T-helper 9 cell (primary cell): ENCODE results near the gene HRK.
A peak's percentile ranks its signal among the peaks of the same experiment; 100 is the strongest.

Experiments
- DNase-seq: peaks from one replicate; pipeline ENCODE4 v3.0.0-alpha.2; 2020

Gene HRK

DNA sequence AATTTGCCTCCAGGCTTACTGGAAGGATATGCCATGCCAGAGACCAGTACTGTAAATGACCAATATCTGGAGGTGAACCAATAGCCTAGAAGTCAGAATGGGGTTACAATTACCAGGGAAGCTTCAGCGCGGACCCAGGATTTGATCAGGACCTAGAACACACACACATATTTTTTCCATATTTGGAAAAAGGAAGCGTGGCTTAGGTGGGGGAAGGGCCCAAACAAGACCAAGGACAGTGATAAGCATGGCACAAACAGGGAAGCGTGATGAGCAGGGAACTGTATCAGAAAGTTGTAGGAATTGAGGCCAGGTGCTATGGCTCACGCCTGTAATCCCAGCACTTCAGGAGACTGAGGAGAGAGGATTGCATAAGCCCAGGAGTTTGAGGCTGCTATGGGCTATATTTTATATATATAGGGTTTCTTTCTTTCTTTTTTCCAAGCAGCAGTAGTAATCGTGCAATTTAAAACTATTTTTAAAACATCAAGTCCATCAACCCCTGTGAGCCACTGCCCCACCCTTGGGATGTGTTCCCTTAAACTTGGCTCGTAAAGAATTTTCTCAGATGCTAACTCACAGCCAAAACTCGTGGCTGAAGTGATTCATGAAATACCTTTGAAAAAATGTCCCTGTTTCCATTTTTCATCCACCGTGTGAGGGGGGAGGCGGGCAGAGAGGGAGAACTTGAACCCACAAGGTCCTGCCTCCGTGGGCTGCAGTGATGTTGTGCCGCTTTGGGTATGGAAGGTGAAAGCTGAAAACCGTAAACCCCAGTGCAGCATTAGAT, 16.7 kb downstream of the HRK start:
- DNase-seq: no peak

DNA sequence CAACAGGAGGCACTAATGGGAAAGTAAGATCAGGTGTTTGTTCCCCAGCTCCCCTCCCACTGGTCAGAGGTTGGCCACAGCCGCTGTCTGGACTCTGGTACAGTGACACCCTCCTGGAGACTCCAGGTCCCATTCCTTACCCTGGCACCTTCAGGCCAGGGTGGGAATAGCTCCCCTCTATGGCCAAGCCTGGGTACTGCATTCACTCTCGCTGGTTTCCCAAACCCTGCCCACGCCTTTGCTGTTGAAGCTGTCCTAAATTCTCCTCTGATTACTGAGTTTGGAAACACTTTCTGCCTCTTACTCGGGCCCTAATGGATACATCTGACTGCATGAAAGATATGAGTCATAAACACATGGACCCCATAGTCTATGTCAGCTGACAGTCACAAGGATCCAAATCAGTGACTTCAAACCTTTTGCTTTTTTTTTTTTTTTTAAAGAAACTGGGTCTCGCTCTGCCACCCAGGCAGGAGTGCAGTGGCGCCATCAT, 17.9 kb downstream of the HRK start:
- DNase-seq: no peak

DNA sequence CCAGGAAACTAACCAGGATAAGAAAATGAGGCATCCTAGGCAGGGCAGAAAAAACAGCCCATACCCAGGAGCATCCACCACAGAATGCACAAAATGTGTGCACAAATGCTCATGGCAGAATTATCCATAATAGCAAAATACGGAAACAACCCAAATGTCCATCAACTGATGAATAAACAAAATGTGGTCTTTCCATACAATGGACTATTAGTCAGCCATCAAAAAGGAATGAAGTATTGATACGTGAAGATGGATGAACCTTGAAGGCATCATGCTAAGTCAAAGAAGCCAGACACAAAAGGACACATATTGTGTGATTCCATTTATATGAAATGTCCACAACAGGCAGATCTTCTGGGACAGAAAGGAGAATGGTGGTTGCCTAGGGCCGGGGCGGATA, 19.1 kb downstream of the HRK start:
- no peak for DNase-seq

DNA sequence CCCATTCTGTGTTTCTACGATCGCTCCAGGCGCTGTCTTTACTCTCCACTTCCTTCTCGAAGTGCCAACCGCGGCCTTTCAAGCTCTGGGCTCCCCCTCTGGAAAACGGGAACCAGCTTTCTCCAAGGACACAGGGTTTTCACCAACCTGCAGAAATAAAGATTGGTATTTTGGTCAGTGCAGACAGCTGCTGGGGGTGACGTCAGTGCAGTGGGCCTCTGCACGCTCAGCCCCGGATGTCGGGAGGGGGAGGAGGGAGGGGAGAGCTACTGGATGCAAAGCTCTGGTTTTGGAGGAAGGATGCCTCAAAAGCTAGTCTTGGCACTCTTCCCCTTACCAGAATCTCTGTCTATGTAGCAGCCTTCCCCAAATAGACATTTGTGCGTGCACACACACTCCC, 19.9 kb downstream of the HRK start:
- no peak for DNase-seq

DNA sequence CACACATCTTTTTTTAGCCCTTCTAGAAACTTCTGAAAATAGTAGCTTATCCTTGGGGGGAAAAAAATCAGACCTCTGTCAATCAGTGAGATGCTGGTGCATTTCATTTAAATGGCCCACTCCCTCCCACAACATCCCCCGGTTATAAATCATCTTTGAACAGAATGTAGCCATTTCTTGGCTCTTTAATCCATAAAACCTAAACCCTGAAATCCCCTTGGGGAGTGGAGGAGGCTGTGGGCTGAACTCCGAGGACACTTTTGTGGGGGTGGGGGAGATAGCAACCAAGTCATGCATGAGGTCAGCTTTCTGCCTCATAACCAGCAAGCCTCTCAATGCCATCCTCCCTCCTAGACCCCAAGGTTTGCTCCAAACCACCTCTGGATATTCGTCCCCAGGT, 21.0 kb downstream of the HRK start:
- no peak for DNase-seq

DNA sequence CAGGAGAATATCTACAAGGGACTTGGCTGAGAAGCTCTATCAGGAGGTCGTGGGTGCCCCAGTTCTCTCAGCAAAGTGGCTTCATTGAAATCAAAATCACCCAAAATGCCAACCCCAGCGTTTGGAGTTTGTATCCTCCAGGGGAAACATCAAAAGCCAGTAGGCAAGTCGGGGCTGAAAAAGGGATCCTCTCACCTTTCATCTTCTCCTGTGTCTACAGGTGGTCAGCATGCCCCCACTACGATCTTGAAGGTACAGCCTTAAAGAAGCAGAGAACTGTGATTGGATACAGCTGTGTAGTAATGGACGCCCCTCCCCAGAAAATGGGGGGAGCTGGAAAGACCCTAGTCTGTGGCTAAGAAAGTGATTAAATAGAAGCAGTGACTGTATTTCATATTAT, 22.2 kb downstream of the HRK start:
- no peak for DNase-seq

DNA sequence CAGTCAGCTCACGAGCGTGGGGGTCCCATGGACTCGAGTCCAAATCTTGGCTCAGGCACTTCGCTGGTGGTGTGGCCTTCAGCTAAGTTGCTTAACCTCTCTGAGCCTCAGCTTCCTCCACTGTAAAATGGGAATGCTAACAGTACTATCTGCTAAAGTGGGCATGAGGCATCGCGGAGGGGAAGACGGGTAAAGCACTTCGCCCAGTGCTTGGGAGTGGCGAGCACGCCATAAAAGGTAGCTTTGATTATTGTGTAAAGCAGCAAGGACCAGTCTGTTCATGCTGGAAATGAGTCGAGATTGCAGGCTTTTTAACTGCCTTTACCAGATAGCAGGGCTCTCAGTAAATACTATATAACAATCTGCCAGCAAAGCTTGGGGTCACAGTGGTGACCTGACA, 24.5 kb downstream of the HRK start:
- no peak for DNase-seq

DNA sequence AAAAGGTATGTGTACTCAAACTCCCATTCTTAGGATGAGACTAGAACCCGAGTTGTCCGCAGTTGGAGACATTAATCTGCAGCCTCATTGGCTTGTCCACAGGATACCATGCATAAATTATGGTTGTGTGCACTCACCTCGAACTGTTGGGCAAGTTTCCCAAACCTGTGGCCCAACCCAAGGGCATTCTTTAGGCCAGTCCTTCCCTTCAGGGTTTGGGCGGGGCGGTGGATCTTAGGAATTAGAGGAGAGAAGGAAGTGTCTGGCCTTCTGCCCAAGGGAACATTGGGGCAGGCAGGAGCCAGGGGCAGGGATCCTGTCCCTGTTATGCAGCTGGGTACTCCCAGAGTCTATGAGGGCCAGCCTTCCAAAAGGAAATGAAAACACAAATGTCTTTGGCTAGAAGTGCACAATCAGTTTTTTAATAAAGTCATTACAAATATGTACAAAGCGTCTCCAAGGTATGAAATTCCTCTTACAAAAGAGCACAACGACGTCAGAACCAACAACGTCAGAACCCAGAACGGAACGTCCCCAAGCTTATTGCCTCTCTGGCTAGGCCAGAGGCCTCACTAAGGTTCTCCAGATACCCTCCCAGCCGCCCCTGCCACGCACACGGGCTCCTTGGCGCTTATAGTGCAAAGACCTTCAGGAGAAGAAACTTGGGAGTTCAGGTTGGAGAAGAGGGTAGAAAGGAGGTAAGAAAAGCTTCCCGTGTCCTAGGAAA, 25.3 kb downstream of the HRK start:
- no peak for DNase-seq

DNA sequence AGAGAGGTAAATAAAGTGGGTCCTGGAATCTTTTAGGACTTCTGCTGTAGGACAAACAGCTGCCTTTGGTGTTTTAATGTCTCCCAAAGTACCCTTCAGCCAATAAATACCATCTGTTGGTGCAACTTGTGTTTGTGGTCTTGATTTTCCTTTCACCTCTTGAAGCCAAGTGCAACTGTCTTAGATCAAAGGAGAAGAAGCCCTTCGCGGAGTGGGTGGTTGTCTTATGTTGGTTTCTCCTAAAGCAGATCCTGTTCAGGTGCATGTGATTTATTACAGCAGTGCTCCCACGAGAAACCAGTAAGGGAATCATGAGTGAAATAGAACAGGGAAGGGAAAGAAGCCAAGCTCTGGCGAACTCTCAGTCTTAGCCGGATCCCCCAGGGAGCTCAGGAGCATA, 27.7 kb downstream of the HRK start:
- DNase-seq: no peak

DNA sequence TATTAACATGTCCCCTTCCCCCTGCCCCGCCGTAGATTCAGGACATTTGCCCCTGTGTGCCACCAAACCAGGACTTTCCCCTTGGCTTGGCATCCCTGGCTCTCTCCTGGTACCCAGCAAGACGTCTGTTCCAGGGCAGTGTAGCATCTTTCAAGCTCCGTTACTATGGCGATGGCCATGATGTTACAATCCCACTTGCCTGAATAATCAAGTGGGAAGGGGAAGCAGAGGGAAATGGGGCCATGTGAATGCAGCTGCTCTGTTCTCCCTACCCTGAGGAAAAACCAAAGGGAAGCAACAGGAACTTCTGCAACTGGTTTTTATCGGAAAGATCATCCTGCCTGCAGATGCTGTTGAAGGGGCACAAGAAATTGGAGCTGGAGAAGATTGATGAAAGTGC, 28.9 kb downstream of the HRK start:
- no peak for DNase-seq

DNA sequence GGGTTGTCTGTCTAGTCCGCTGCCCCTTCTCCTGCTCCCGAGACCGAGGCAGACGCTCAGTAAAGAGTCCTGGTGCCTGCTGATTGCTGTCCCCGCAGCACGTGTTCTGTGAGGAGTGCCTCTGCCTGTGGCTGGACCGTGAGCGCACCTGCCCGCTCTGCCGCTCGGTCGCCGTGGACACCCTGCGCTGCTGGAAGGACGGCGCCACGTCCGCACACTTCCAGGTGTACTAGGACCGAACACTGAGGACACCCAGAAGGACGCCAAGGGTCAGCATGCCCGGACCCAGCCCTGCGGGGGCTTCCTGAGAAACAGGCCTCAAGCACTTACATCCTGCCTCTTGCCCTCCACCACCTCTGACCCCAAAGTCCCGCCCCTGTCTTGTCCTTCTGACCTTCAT, 32.0 kb downstream of the HRK start:
- DNase-seq: no peak

DNA sequence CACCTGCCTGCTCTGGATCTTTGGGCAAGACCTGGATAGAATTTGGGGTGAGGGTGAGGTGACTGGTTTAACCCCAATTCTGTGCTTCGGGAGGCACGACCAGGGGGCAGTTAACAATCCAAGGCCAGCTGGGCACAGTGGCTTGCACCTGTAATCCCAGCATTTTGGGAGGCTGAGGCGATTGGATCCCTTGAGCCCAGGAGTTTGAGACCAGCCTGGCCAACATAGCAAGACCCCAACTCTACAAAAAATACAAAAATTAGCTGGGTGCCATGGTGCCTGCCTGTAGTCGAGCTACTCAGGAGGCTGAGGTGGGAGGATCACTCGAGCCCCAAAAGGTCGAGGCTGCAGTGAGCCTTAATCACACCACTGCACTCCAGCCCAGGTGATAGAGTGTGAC, 38.2 kb downstream of the HRK start:
- no peak for DNase-seq

DNA sequence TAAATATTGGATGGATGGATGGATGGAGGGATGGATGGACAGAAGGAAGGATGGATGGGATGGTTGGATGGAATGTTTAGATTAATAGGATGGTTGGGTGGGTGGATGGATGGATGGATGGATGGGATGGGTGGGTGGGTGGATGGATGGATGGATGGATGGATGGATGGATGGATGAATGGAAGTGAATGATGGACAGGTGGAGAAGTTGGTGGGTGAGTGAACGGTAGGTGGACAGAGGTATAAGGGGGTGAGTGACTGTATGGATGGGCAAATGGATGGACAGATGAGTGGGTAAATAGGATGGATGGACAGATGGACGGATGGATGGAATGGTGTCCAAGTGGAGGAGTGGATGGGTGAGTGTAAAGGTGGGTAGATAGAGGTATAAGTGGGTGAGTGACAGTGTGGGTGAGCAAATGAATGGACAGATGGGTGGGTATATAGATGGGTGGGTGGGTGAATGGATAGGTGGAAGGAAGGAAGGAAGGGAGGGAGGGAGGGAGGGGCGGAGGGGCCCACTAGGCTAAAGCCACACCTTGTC, 41.9 kb downstream of the HRK start:
- DNase-seq: no peak

DNA sequence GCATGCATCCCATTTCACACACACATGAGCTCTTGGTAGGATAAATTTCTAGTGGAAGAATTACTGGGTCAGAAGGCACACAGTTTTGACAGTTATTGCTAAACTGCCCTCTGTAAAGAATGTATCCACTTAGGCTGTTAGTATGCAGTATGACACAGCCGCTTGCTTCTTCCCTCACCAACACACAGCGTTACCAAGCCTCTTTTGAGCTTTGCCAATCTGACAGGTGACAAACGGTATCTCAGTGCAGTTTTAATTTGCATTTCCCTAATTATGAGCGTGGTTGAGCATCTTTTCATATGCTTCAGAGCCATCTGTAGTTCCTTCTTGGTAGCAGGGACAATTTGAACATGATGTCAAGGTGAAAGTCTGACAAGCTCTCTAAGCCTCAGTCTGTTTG, 42.9 kb downstream of the HRK start:
- no peak for DNase-seq

DNA sequence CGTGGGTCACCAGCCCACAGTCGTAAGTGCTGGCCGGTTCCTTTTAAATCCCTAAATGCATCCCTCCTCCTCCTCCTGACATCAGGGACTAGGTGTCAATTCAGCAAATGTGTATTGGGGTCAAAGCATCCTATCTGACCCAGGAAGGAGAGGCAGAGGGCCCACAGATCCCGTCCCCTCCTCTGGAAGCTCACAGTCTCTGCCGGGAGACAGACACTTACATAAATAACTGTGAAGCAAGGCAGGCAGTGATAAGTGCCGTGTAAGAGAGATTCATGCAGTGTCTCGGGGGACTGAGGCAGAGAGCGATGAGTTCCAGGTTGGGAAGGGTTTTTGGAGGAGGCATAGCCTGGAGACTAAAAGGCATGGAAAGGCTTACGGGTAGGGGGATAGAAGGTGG, 44.1 kb downstream of the HRK start:
- no peak for DNase-seq

DNA sequence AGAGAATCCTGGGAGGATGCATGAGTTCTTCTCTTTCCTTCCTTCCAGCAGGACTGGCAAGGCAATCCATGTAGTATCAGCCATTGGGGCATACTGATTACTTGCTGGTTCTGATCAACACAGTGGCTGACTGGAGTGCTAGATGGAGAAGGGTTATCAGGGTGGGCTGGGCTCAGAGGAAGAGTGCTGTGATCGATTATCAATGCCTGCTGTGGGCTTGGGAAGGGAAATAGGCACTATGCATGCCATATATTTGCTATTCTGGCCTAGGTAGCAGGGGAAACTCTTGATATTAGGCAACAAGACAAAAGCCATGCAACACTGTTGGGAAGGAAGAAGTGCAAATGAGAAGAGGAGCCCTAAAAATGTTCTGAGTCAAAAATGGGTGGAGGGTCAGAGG, 45.8 kb downstream of the HRK start:
- DNase-seq: no peak

DNA sequence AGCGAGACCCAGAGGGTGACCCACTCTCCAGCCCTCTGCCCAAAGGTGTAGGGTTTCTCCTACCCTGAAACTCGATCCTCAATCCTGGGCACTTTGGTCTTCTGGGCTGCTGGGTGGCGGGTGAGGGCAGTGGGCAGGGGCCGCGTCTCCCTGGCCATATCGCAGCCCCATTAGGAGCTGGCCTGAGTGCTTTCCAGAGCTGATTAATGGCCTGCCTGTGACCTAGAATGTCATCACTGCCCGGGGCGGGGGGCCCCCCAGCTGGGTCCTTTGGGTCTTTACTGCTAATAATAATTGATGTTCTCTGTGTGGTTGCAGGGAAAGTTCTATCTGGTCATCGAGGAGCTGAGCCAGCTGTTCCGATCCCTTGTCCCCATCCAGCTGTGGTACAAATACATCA, 47.8 kb downstream of the HRK start:
- no peak for DNase-seq

DNA sequence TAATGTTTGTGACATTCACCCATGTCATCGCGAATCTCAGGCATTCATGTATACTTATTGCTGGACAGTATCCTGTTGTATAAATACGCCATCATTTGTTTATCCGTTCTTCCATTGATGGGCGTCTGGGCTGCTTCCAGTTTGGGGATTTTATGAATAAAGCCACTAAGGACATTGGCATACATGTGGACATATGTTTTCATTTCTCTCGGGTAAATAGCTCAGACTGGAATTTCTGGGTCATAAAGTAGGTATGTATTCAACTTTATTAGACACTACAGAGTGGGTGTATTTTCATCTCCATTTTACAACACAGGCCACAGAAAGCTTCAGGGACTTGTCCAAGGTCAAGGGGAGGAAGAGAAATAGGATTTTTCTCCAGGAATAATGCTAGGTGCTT, 48.9 kb downstream of the HRK start:
- no peak for DNase-seq

DNA sequence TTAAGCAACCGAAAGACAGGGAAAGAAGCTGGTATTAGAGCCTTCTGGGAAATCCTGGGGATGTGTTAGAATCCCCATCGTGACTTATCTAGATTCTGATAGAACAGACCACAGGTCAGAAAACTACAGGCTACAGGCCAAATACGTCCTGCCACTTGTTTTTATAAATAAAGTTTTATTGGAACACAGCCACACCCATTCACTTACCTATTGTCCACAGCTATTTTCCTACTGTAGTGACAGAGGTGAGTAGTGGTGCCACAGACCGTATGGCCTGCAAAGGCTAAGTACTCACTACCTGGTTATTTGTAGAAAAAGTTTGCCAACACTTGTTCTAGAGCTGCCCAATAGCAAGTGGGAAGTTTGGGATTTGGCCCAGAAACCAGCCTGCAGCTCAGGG, 53.8 kb downstream of the HRK start:
- DNase-seq: no peak

DNA sequence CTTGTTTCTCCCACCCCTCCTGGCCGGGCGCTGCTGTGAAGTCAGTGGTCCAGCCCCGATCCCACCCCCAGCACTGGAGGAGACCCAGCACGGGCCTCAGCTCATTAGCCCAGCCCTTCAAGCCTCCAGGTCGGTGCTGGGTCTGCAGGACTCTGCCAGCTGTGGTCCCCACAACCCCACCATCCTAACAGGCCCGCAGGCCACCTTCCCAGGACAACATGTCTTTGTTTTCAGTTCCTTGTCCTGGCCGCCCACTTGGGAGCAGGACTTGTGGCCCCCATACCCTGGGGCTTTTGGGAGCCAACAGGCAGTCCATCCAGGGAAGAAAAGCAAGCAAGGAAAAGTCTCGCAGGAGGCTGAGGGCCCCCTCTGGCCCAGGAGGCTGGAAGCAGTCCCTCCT, 60.0 kb downstream of the HRK start:
- no peak for DNase-seq

DNA sequence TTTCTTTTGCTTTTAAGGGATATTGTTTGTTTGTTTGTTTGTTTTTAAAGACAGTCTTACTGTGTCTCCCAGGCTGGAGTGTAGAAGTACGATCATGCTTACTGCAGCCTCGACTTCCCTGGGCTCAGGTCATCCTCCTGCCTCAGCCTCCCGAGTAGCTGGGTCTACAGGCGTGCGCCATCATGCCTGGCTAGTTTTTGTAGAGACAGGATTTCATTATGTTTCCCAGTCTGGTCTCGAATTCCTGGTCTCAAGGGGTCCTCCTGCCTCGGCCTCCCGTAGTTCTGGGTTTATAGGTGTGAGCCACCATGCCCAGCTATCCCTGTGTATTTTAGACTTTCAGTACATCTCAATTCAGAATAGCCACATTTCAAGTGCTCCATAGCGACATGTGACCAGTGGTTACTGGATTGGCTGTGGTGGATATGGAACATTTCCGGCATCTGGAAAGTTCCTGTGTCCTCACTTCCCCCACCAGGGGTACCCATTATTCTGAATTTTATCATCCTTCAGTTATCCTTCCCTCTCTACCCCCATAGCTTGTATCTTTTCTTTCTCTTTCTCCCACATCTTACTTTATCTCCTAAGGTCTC, 61.1 kb downstream of the HRK start:
- DNase-seq: no peak

DNA sequence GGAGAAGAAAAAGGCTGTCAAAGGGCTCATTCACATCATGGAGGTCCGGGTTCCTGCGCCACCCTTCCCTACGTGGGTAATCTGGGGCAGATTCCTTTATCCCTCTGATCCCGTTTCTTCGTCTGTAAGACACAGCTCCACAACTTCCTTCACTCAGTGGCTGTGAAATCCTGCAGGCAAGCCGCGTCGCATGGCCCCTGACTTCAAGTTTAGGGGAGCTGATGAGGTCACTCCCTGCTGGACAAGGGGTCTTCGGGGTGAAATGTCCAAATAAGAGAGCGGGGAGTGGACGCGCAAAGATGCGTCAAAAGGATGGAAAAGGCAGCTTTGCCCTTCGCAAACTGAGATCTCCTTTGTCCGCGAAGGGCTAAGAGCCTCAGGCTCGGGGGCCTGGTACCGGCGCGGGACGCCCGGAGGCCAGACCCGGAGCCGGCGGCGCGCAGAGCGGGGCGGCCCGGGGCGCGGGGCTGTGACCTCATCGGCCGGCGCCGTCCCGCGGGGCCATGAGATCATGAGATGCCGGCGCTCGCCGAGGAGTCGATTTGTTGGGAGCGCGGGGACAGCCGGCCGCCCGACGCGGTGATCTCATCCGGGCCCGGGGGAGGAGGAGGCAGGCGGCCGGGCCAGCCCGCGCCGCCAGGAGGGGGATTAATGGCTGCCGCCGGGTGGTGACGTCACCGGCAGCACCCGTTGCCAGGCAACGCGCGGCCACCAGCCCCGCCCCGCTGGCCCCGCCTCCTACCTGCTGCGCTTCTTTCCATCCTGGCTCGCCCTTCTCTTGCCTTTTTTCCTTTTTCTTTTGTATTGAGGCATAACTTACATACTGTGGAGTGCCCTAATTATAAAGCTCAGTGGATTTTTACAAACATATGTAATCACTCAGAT, 62.1 kb downstream of the HRK start:
- peak; percentile 92 for DNase-seq

DNA sequence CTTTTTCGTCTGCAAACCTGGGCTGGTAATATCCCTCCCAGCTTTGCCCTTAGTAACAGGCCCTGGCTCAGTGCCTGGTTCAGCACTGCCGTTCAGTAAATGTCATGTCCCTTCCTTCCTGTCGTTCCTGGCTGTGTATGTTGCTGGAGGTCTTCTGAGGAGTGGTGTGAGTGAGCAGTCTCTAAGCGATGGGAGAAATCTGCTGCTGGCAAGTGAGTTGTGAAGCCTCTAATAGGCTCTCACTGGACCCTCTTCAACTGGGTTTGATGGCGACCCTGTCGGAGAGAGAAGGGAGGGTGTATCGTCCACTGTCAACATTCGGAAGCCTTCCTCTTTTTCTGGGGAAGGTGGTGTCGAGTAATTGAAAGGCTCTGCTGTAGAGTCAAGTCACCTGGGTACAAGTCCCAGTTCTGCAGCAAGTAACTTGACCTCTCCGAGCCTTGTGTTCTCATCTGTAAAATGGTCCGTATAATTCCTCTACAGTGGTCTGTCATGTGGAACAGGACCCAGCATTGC, 62.8 kb downstream of the HRK start:
- DNase-seq: no peak
